GM12878 (cell line): ENCODE data around the gene CCL15. TPM values are rescaled to one million over a fixed set of nuclear protein-coding genes. Genes with fewer than 3 reads are reported as not detected.
"Not testable (repeated sequence)": the region's sequence is repeated elsewhere in the genome, so short reads cannot be mapped to it uniquely, and the experiment has no call there.

Experiments used
- ATAC-seq: fragments of 200-7000 bp; cut with Tn5 transposase; 3 replicates; pipeline ENCODE4 v1.9.1; 2020; ENCODE audit warnings: mild to moderate bottlenecking, moderate library complexity
- BruUV-seq: library from RNA; stranded (reverse); fragments of 400-500 nt; replicated peaks from 2 replicates; lab custom pipeline; 2021; lab: Mats Ljungman, UMichigan
- CTCF ChIA-PET: fragments of 300-600 bp; sonication (Branson Sonifier 250); formaldehyde crosslinking; extraction: SDS; loops from one replicate; lab custom pipeline; 2021; ENCODE audit warnings: inconsistent platforms; lab: Yijun Ruan, JAX
- POLR2A ChIA-PET: fragments of 350-600 bp; formaldehyde crosslinking; extraction: SDS; loops from one replicate; lab custom pipeline; 2021; ENCODE audit warnings: inconsistent platforms; lab: Charles Lee
- RAD21 ChIA-PET: fragments of 300-600 bp; sonication (Branson Sonifier 250); formaldehyde crosslinking; loops from one replicate; lab custom pipeline; 2023; ENCODE audit warnings: antibody characterized with exemption; ENCODE audit not compliant: unreplicated experiment; lab: Charles Lee
- SMC1A ChIA-PET: fragments of 300-600 bp; sonication (Branson Sonifier 250); formaldehyde crosslinking; loops from one replicate; lab custom pipeline; 2023; ENCODE audit not compliant: unreplicated experiment, uncharacterized antibody; lab: Charles Lee
- DNase-seq: peaks from one replicate; pipeline ENCODE4 v3.0.0-alpha.2; 2011; ENCODE audit warnings: low read depth, low spot score
- FAIRE-seq: peaks from 3 replicates; lab custom pipeline; 2011; peaks lifted over from hg19 to GRCh38; lab: Jason Lieb, UNC
- H2AFZ ChIP-seq: 2 replicates; pipeline ENCODE4 v1.6.0; 2011; ENCODE audit warnings: low read depth, low read length, control low read depth; ENCODE audit not compliant: control insufficient read depth
- H3K27ac ChIP-seq: 2 replicates; pipeline ENCODE4 v1.5.1; 2011; ENCODE audit warnings: control low read depth; ENCODE audit not compliant: control insufficient read depth, insufficient read depth
- H3K27me3 ChIP-seq, 2 experiments: replicated peaks in 1 of 2; 2 replicates each; pipeline versions ENCODE4 v1.6.0 to v1.6.1; 2011; ENCODE audit warnings: low read length in 1 of 2; ENCODE audit not compliant: control insufficient read depth in 2 of 2, insufficient read depth in 2 of 2
- H3K36me3 ChIP-seq, 2 experiments: 2 replicates each; pipeline ENCODE4 v1.5.1; 2011; ENCODE audit warnings: low read length in 1 of 2; ENCODE audit not compliant: control insufficient read depth in 2 of 2, insufficient read depth in 2 of 2
- H3K4me1 ChIP-seq: 2 replicates; pipeline ENCODE4 v1.6.1; 2011; ENCODE audit warnings: mild to moderate bottlenecking, low read length, moderate library complexity, mixed read lengths; ENCODE audit not compliant: control insufficient read depth, insufficient read depth
- H3K4me2 ChIP-seq: 2 replicates; pipeline ENCODE4 v1.6.0; 2011; ENCODE audit warnings: control low read depth; ENCODE audit not compliant: control insufficient read depth, insufficient read depth
- H3K4me3 ChIP-seq: fragments of 200-600 bp; sonication (generic); 2 replicates; pipeline ENCODE4 v1.5.1; 2016
- H3K79me2 ChIP-seq: 2 replicates; pipeline ENCODE4 v1.6.0; 2011; ENCODE audit warnings: low read length; ENCODE audit not compliant: control insufficient read depth, insufficient read depth
- H3K9ac ChIP-seq: 2 replicates; pipeline ENCODE4 v1.8.0; 2011; ENCODE audit warnings: low read length, control low read depth, mixed read lengths; ENCODE audit not compliant: control insufficient read depth, insufficient read depth
- H3K9me3 ChIP-seq: replicated peaks from 3 replicates; pipeline ENCODE4 v1.5.1; 2011; ENCODE audit warnings: mild to moderate bottlenecking, low read length; ENCODE audit not compliant: control insufficient read depth, insufficient read depth
- H4K20me1 ChIP-seq: 2 replicates; pipeline ENCODE4 v1.6.0; 2011; ENCODE audit not compliant: control insufficient read depth, insufficient read depth
- ATF7 ChIP-seq: fragments of 450-650 bp; IDR thresholded peaks from 2 replicates; pipeline ENCODE4 v1.6.1; 2016; ENCODE audit warnings: low read depth, mild to moderate bottlenecking
- BHLHE40 ChIP-seq, 2 experiments: fragments of 450-650 bp in 1 of 2; IDR thresholded peaks; 2 replicates each; pipeline ENCODE4 v1.6.1; 2011 to 2017; ENCODE audit warnings: low read depth in 2 of 2, borderline replicate concordance in 1 of 2, improper control_type of control experiment in 1 of 2, low read length in 1 of 2, mild to moderate bottlenecking in 1 of 2
- BMI1 ChIP-seq: fragments of 450-650 bp; IDR thresholded peaks from 2 replicates; pipeline ENCODE4 v1.6.1; 2016; ENCODE audit warnings: mild to moderate bottlenecking, moderate library complexity, borderline replicate concordance
- IKZF2 ChIP-seq, 2 experiments: fragments of 450-650 bp; IDR thresholded peaks; 2 replicates each; pipeline ENCODE4 v1.6.1; 2017; ENCODE audit warnings: mild to moderate bottlenecking in 2 of 2, moderate library complexity in 2 of 2
- MEF2B ChIP-seq: fragments of 450-650 bp; IDR thresholded peaks from 2 replicates; pipeline ENCODE4 v1.6.1; 2018; ENCODE audit warnings: mild to moderate bottlenecking, moderate library complexity; ENCODE audit not compliant: partially characterized antibody, poor library complexity, severe bottlenecking
- MTA2 ChIP-seq: fragments of 450-650 bp; IDR thresholded peaks from 2 replicates; pipeline ENCODE4 v1.6.1; 2016; ENCODE audit warnings: low read depth, mild to moderate bottlenecking, moderate library complexity
- RELB ChIP-seq: fragments of 450-650 bp; IDR thresholded peaks from 2 replicates; pipeline ENCODE4 v1.6.1; 2017; ENCODE audit warnings: low read depth, mild to moderate bottlenecking, moderate library complexity
- SKIL ChIP-seq: fragments of 450-650 bp; IDR thresholded peaks from 2 replicates; pipeline ENCODE4 v1.6.1; 2017; ENCODE audit warnings: mild to moderate bottlenecking, low read depth, inconsistent platforms; ENCODE audit not compliant: poor library complexity, severe bottlenecking
- SP1 ChIP-seq: IDR thresholded peaks from one replicate; pipeline ENCODE4 v1.6.1; 2011; ENCODE audit warnings: low read depth, low read length
- SPI1 ChIP-seq: IDR thresholded peaks from 2 replicates; pipeline ENCODE4 v1.6.1; 2011; ENCODE audit warnings: low read depth, mild to moderate bottlenecking, low read length, moderate library complexity, borderline replicate concordance; ENCODE audit not compliant: insufficient read depth
- WGBS: methylation state at CpG from one replicate; pipeline ENCODE4 v1.1.6; 2016; ENCODE audit warnings: low lambda C conversion rate; ENCODE audit not compliant: insufficient replicate concordance, insufficient coverage; ENCODE audit errors: missing lambda C conversion rate; 5-methylcytosine and 5-hydroxymethylcytosine counted together
- in situ Hi-C: fragments of 300-500 bp; cut with MboI; formaldehyde crosslinking; loops from 9 replicates; pipeline ENCODE4 v1.14.3; 2018; ENCODE audit warnings: mixed read lengths
- intact Hi-C: fragments of 100-400 bp; cut with micrococcal nuclease; formaldehyde crosslinking; loops from one replicate; pipeline ENCODE4 v1.14.2; 2022; ENCODE audit not compliant: unreplicated experiment
- polyA plus RNA-seq, 11 experiments: library from polyadenylated mRNA; depleted of rRNA in 4 of 11; unstranded in 6 of 11; stranded (reverse) in 5 of 11; fragments of >200 nt; fragmentation: Nextera tagmentation in 4 of 11; fragmentation: Illumina TruSeq in 1 of 11; extraction: Ambion mirVana in 4 of 11; extraction: Trizol in 1 of 11; gene quantifications; 1 replicate in 1 of 11; 2 replicates in 10 of 11; pipeline versions ENCODE4 v1.2.1 to v1.2.3, GENCODE V29; 2011 to 2016; ENCODE audit warnings: inconsistent platforms in 2 of 11, missing spikeins in 2 of 11, low read depth in 1 of 11
- total RNA-seq, 4 experiments: library from RNA; depleted of rRNA in 3 of 4; stranded (reverse); fragments of >200 nt in 3 of 4; fragmentation: Illumina TruSeq in 1 of 4; extraction: Trizol in 1 of 4; gene quantifications; 2 replicates each; pipeline versions ENCODE4 v1.2.1 to v1.2.3, GENCODE V29; 2013 to 2021
- TF ChIP-seq, protein P1 (sequence below): fragments of 450-650 bp; IDR thresholded peaks from 2 replicates; pipeline ENCODE4 v1.6.1; 2017; ENCODE audit warnings: mild to moderate bottlenecking, moderate library complexity

Gene CCL15
- total and polyA plus RNA-seq, 10 of the 15 experiments (the other 5 are each of a cell fraction or from before 2014, with no cell fraction given), result 0.12 TPM; not detected in 9

GRCh38 chr17:35998018-35998545 is 3.3 kb downstream of the CCL15 start (continued):
- TF ChIP-seq, protein P1, sequence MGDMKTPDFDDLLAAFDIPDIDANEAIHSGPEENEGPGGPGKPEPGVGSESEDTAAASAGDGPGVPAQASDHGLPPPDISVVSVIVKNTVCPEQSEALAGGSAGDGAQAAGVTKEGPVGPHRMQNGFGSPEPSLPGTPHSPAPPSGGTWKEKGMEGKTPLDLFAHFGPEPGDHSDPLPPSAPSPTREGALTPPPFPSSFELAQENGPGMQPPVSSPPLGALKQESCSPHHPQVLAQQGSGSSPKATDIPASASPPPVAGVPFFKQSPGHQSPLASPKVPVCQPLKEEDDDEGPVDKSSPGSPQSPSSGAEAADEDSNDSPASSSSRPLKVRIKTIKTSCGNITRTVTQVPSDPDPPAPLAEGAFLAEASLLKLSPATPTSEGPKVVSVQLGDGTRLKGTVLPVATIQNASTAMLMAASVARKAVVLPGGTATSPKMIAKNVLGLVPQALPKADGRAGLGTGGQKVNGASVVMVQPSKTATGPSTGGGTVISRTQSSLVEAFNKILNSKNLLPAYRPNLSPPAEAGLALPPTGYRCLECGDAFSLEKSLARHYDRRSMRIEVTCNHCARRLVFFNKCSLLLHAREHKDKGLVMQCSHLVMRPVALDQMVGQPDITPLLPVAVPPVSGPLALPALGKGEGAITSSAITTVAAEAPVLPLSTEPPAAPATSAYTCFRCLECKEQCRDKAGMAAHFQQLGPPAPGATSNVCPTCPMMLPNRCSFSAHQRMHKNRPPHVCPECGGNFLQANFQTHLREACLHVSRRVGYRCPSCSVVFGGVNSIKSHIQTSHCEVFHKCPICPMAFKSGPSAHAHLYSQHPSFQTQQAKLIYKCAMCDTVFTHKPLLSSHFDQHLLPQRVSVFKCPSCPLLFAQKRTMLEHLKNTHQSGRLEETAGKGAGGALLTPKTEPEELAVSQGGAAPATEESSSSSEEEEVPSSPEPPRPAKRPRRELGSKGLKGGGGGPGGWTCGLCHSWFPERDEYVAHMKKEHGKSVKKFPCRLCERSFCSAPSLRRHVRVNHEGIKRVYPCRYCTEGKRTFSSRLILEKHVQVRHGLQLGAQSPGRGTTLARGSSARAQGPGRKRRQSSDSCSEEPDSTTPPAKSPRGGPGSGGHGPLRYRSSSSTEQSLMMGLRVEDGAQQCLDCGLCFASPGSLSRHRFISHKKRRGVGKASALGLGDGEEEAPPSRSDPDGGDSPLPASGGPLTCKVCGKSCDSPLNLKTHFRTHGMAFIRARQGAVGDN, result no peak
- no peak for TF ChIP-seq SP1

DNA sequence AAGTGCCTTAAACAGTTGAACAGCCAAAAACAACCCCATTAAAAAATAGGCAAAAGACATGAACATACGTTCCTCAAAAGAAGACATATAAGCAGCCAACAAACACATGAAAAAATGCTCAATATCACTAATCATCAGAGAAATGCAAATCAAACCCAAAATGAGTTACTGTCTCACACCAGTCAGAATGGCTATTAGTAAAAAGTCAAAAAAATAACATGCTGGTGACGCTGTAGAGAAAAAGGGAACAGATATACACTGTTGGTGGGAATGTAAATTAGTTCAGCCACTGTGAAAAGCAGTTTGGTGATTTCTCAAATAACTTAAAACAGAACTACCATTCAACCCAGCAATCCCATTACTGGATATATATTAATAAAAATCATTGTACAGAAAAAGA is 6.0 kb downstream of the CCL15 start:
- CTCF ChIA-PET, result interaction anchor here (1.1 to 2.9 kb wide), 7 partner anchors 10 to 153 kb away, joined by 3 to 12 read pairs (median 4); no protein-coding TSS in a partner anchor
- H3K4me3 ChIP-seq, result not testable (repeated sequence)

More for the DNA sequence above, 6.0 kb downstream of the CCL15 start:
- intact Hi-C loops, H3K27me3 ChIP-seq, H3K9ac ChIP-seq, H3K27ac ChIP-seq, H3K9me3 ChIP-seq, H3K36me3 ChIP-seq, in situ Hi-C loops, H3K4me2 ChIP-seq, H3K4me1 ChIP-seq, H3K79me2 ChIP-seq: not testable (repeated sequence)
- peak; percentile 28 for DNase-seq
- SMC1A ChIA-PET, result interaction anchor here (0.9 to 4.5 kb wide), 8 partner anchors 9 to 154 kb away, joined by 3 to 16 read pairs (median 5); partner anchors contain the start of gene CCL16
- peak; percentile 81 for ATAC-seq
- WGBS, result 0% methylated on average over 2 of the region's 2 CpGs
- RAD21 ChIA-PET, result interaction anchor here (2.2 to 2.6 kb wide), 2 partner anchors 26 to 77 kb away, joined by 6 to 8 read pairs; no protein-coding TSS in a partner anchor
- POLR2A ChIA-PET, result interaction anchor here (0.6 kb wide), 1 partner anchor 40 kb away, joined by 4 read pairs; no protein-coding TSS in a partner anchor
- peak in 1 of 2 experiments; percentile 35; a peak in 1 of 4 replicates for TF ChIP-seq BHLHE40 (IDR thresholded peaks at IDR 0.05; ENCODE audit: borderline replicate concordance in 1 of 2, low read depth in 2 of 2, low read length in 1 of 2)
- peak; percentile 36; the same call in 1 of the 2 replicates for TF ChIP-seq SPI1
- peak; percentile 51 for TF ChIP-seq ATF7
- TF ChIP-seq BMI1, result 0 out of 2 replicates have a peak, but pooled peaks have one; percentile 19
- peak; percentile 77 for TF ChIP-seq MTA2
- peak; percentile 48; a peak in 2 of 4 replicates for TF ChIP-seq IKZF2 (IDR thresholded peaks at IDR 0.05)
- TF ChIP-seq MEF2B, result peak; percentile 28
- TF ChIP-seq SKIL, result peak; percentile 92
- TF ChIP-seq RELB, result peak; percentile 35; the same call in 1 of the 2 replicates
- TF ChIP-seq, all 136 proteins: peak for 9; not testable (repeated sequence) for 127
- FAIRE-seq, BruUV-seq, H2AFZ ChIP-seq, H4K20me1 ChIP-seq: not testable (repeated sequence)
